Measurements from ENCODE around the gene ZNF837. TPM values are rescaled to one million over a fixed set of nuclear protein-coding genes. Genes with fewer than 3 reads are reported as not detected.

The ZNF837 gene
- total and polyA plus RNA-seq, 2 of the 13 experiments (the other 11 are each of a cell fraction or from before 2014, with no cell fraction given): 0.29 to 1.3 TPM

DNA sequence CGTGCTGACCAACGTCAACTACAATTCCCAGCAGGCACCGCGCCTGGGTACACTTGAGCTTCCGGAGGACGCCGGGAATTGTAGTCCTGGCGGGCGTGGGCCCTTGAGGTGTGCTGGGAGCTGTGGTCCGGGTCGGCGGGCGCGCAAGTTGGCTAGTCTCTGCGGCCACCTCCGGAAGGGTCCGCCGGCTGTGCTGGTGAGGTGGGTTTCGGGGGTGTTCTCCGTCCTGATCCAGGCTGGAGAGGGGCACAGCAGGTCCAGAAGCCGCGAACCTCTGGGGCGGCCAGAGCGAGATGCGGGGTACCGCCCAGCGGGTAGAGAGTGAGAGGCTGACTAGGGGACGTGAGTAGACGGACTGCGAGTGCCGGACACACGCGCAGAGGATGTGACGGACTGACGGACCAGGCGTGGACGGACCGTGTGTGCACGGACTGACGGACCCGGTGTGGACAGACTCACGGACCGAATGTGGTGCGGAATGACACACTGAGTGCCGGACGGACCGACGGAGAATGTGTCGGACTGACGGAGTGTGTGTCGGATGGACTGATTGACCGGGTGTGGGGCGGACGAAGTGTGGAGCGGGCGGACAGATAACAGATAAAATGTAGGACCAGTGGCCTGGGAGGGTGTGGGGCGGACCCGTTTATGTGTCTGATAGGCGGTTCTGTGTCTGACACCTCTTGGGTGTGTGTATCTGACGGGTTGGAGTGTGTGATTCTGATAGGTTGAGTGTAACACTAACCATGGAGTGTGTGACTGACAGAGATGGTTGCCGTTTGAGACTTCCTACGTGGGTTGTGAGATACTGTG is 53.7 kb downstream of the ZNF837 start, which contains the start of gene ZSCAN22 (continued):
- TF ChIP-seq ZNF678 (CRISPR knock-in tag; IDR thresholded peaks at IDR 0.05) (0 out of 2 replicates have a peak, but pooled peaks have one; percentile 51), MEF2D (CRISPR knock-in tag; IDR thresholded peaks at IDR 0.05) (peak; percentile 82; the same call in 1 of the 2 replicates), HOXA5 (CRISPR knock-in tag; IDR thresholded peaks at IDR 0.05) (peak; percentile 43; the same call in 1 of the 2 replicates), XRCC5 (optimal IDR thresholded peaks at IDR 0.05; ENCODE audit: low read length) (peak; percentile 94), ZNF549 (CRISPR knock-in tag; IDR thresholded peaks at IDR 0.05) (no peak), ZIK1 (CRISPR knock-in tag; IDR thresholded peaks at IDR 0.05; ENCODE audit: borderline replicate concordance, low read depth) (0 out of 2 replicates have a peak, but pooled peaks have one; percentile 53), SRSF4 (IDR thresholded peaks at IDR 0.05; ENCODE audit: low read depth, low read length, poor library complexity, severe bottlenecking) (no peak), SAP130 (CRISPR knock-in tag; IDR thresholded peaks at IDR 0.05; ENCODE audit: low read depth) (peak; percentile 93), KLF9 (CRISPR knock-in tag; IDR thresholded peaks at IDR 0.05; ENCODE audit: low read depth) (no peak), POLR2AphosphoS5 (IDR thresholded peaks at IDR 0.05; ENCODE audit: low read depth, low read length) (peak; percentile 73), ADNP (CRISPR knock-in tag; IDR thresholded peaks at IDR 0.05) (no peak), LCORL (IDR thresholded peaks at IDR 0.05) (no peak), LCORL (CRISPR knock-in tag; IDR thresholded peaks at IDR 0.05) (peak; percentile 81), ZFX (CRISPR knock-in tag; IDR thresholded peaks at IDR 0.05; ENCODE audit: low read depth) (peak; percentile 96), PPARG (CRISPR knock-in tag; conservative IDR thresholded peaks at IDR 0.05) (peak; percentile 41; the same call in 1 of the 2 replicates), ZNF574 (CRISPR knock-in tag; IDR thresholded peaks at IDR 0.05) (peak; percentile 97), TAF15 (IDR thresholded peaks at IDR 0.05; ENCODE audit: low read depth, low read length, poor library complexity, severe bottlenecking) (no peak), ZNF101 (CRISPR knock-in tag; IDR thresholded peaks at IDR 0.05; ENCODE audit: borderline replicate concordance, low read depth) (0 out of 2 replicates have a peak, but pooled peaks have one; percentile 80), RFX5 (IDR thresholded peaks at IDR 0.05; ENCODE audit: low read depth, low read length) (peak; percentile 65; the same call in 1 of the 2 replicates), YEATS4 (CRISPR knock-in tag; IDR thresholded peaks at IDR 0.05; ENCODE audit: borderline replicate concordance) (peak; percentile 93; the same call in 1 of the 2 replicates), SMAD9 (CRISPR knock-in tag; IDR thresholded peaks at IDR 0.05) (no peak), ZBTB38 (CRISPR knock-in tag; IDR thresholded peaks at IDR 0.05) (peak; percentile 82; the same call in 1 of the 2 replicates), NR2F6 (IDR thresholded peaks at IDR 0.05) (no peak), NR2F6 (CRISPR knock-in tag; IDR thresholded peaks at IDR 0.05) (peak; percentile 27; the same call in 1 of the 2 replicates), KDM1A (CRISPR knock-in tag; IDR thresholded peaks at IDR 0.05) (no peak), SRSF9 (IDR thresholded peaks at IDR 0.05; ENCODE audit: borderline replicate concordance, insufficient read depth, low read depth, low read length, poor library complexity, severe bottlenecking) (no peak)
- TF ChIP-seq, protein P1, sequence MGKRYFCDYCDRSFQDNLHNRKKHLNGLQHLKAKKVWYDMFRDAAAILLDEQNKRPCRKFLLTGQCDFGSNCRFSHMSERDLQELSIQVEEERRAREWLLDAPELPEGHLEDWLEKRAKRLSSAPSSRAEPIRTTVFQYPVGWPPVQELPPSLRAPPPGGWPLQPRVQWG (CRISPR knock-in tag; IDR thresholded peaks at IDR 0.05; ENCODE audit: borderline replicate concordance, low read depth): no peak
- TF ChIP-seq, protein P2, sequence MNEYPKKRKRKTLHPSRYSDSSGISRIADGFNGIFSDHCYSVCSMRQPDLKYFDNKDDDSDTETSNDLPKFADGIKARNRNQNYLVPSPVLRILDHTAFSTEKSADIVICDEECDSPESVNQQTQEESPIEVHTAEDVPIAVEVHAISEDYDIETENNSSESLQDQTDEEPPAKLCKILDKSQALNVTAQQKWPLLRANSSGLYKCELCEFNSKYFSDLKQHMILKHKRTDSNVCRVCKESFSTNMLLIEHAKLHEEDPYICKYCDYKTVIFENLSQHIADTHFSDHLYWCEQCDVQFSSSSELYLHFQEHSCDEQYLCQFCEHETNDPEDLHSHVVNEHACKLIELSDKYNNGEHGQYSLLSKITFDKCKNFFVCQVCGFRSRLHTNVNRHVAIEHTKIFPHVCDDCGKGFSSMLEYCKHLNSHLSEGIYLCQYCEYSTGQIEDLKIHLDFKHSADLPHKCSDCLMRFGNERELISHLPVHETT (CRISPR knock-in tag; conservative IDR thresholded peaks at IDR 0.05): peak; percentile 87
